ENCODE measurements around the gene FARS2.

GRCh38 chr6:5504078-5504477 is 242.8 kb downstream of the FARS2 start:
- no peak for TF ChIP-seq POLR2A (IDR thresholded peaks at IDR 0.05; ENCODE audit: extremely low read depth, insufficient read length)
- no peak for TF ChIP-seq CTCF (IDR thresholded peaks at IDR 0.05; ENCODE audit: low read depth, low read length)
- no peak for TF ChIP-seq MYC (IDR thresholded peaks at IDR 0.05; ENCODE audit: low read depth, low read length)
- no peak for TF ChIP-seq MAX (IDR thresholded peaks at IDR 0.05; ENCODE audit: low read depth, low read length)

Data from NB4 (cell line).